Natural killer cell (primary cell): ENCODE data around the gene LAD1. TPM values are rescaled to one million over a fixed set of nuclear protein-coding genes. Genes with fewer than 3 reads are reported as not detected.

Source experiments
- ATAC-seq, 3 donors: fragments of 150-1000 bp in 2 of 3; fragments of 200-7000 bp in 1 of 3; cut with Tn5 transposase; 1 replicate in 1 of 3; 2 replicates in 2 of 3; pipeline ENCODE4 v1.10.0; 2021; ENCODE audit warnings: mild to moderate bottlenecking in 2 of 3, moderate library complexity in 2 of 3
- DNase-seq, 2 donors: peaks; one replicate each; pipeline versions ENCODE4 v3.0.0 to v3.0.0-alpha.2; 2013 to 2021; ENCODE audit warnings: mixed read lengths in 1 of 2
- H3K27ac ChIP-seq: one replicate; pipeline ENCODE4 v1.5.1; 2013; ENCODE audit warnings: mild to moderate bottlenecking, low read length
- H3K27me3 ChIP-seq: one replicate; pipeline ENCODE4 v1.6.1; 2013; ENCODE audit warnings: low read length; ENCODE audit not compliant: control insufficient read depth, insufficient read depth
- H3K36me3 ChIP-seq: one replicate; pipeline ENCODE4 v1.6.1; 2013; ENCODE audit warnings: low read length; ENCODE audit not compliant: control insufficient read depth, insufficient read depth
- H3K4me1 ChIP-seq: one replicate; pipeline ENCODE4 v1.6.1; 2013; ENCODE audit warnings: low read length; ENCODE audit not compliant: control insufficient read depth, insufficient read depth
- H3K4me3 ChIP-seq: one replicate; pipeline ENCODE4 v1.5.1; 2013; ENCODE audit warnings: low read length
- H3K9me3 ChIP-seq: one replicate; pipeline ENCODE4 v1.6.1; 2013; ENCODE audit warnings: low read length; ENCODE audit not compliant: control insufficient read depth, insufficient read depth
- H3K27ac Mint-ChIP-seq, 2 donors: one replicate each; pipeline ENCODE4 v1.8.0; 2022; ENCODE audit warnings: mild to moderate bottlenecking in 2 of 2, mixed read lengths in 2 of 2, moderate library complexity in 1 of 2
- H3K27me3 Mint-ChIP-seq, 2 donors: one replicate each; pipeline ENCODE4 v1.8.0; 2022; ENCODE audit warnings: low read depth in 2 of 2, mixed read lengths in 2 of 2
- H3K36me3 Mint-ChIP-seq: one replicate; pipeline ENCODE4 v1.8.0; 2022; ENCODE audit warnings: mixed read lengths
- H3K4me1 Mint-ChIP-seq, 2 donors: one replicate each; pipeline ENCODE4 v1.8.0; 2022; ENCODE audit warnings: mixed read lengths in 2 of 2
- H3K4me3 Mint-ChIP-seq: one replicate; pipeline ENCODE4 v1.8.0; 2022; ENCODE audit warnings: mild to moderate bottlenecking, moderate library complexity, mixed read lengths
- H3K9me3 Mint-ChIP-seq, 2 donors: one replicate each; pipeline ENCODE4 v1.8.0; 2022; ENCODE audit warnings: mixed read lengths in 2 of 2
- CTCF ChIP-seq: fragments of 200-600 bp; IDR thresholded peaks from one replicate; pipeline ENCODE4 v1.8.0; 2022; ENCODE audit warnings: antibody characterized with exemption
- WGBS: methylation state at CpG from one replicate; pipeline ENCODE4 v1.1.7; 2013; ENCODE audit warnings: missing lambda C conversion rate; ENCODE audit not compliant: insufficient coverage; 5-methylcytosine and 5-hydroxymethylcytosine counted together
- intact Hi-C: fragments of 100-400 bp; cut with micrococcal nuclease; formaldehyde crosslinking; loops from one replicate; pipeline ENCODE4 v1.14.2; 2022
- total RNA-seq, 4 donors: library from RNA; stranded (reverse); fragments of 120-200 nt in 1 of 4; gene quantifications; one replicate each; pipeline versions ENCODE4 v1.2.3 to v1.2.4, GENCODE V29; 2013 to 2022

The LAD1 gene
- total RNA-seq, 3 donors from 2014 or later (not counting 1 experiment from before 2014, with no cell fraction given), result 0.68 TPM; not detected in 2

GRCh38 chr1:201429736-201430501, 30.8 kb upstream of the LAD1 start:
- peak overlapping the region in 1 of 2 donors; percentile 5 for H3K27ac Mint-ChIP-seq
- DNase-seq (no peak), ATAC-seq (no peak)
- no peak overlapping the region for H3K4me3 Mint-ChIP-seq
- H3K36me3 ChIP-seq, result no peaks in the 10 kb centered on the region
- peaks cover 17% of the 10 kb centered on the region for H3K4me1 ChIP-seq
- peaks cover 13 to 15% of the 10 kb centered on the region in 2 donors for H3K27me3 Mint-ChIP-seq
- intact Hi-C loops, result no loop called here
- no peaks in the 10 kb centered on the region for H3K9me3 ChIP-seq
- peaks cover 4 to 22% of the 10 kb centered on the region in 2 donors for H3K4me1 Mint-ChIP-seq
- H3K27me3 ChIP-seq, result no peaks in the 10 kb centered on the region
- no peak overlapping the region for H3K27ac ChIP-seq
- WGBS, result 83% methylated on average over 18 of the region's 18 CpGs
- H3K9me3 Mint-ChIP-seq, result no peaks in the 10 kb centered on the region
- no peaks in the 10 kb centered on the region for H3K36me3 Mint-ChIP-seq
- no peak overlapping the region for H3K4me3 ChIP-seq
- no peak for TF ChIP-seq CTCF

- Histone ChIP-seq H3K4me1 (peaks cover 17% of the 10 kb centered on the region), H3K27me3 (no peaks in the 10 kb centered on the region), H3K27ac (no peak overlapping the region), H3K36me3 (no peaks in the 10 kb centered on the region), H3K9me3 (no peaks in the 10 kb centered on the region), H3K4me3 (no peak overlapping the region)
- no peak for ATAC-seq
- Mint-ChIP-seq H3K27me3 (peaks cover 13 to 15% of the 10 kb centered on the region in 2 donors), H3K4me3 (no peak overlapping the region), H3K27ac (no peak overlapping the region), H3K9me3 (no peaks in the 10 kb centered on the region), H3K4me1 (peaks cover 4 to 22% of the 10 kb centered on the region in 2 donors), H3K36me3 (no peaks in the 10 kb centered on the region)
- 46% methylated on average over 3 of the region's 6 CpGs for whole genome bisulfite sequencing
- TF ChIP-seq CTCF, result no peak
- DNase-seq, result no peak
- intact Hi-C loops, result no loop called here
These were observed 28.8 kb upstream of the LAD1 start for GRCh38 chr1:201427963-201428362.

- Histone ChIP-seq H3K36me3 (no peaks in the 10 kb centered on the region), H3K4me3 (no peak overlapping the region), H3K4me1 (peaks cover 17% of the 10 kb centered on the region), H3K27me3 (no peaks in the 10 kb centered on the region), H3K27ac (no peak overlapping the region), H3K9me3 (no peaks in the 10 kb centered on the region)
- peaks cover 13 to 15% of the 10 kb centered on the region in 2 donors for H3K27me3 Mint-ChIP-seq
- 28% methylated on average over 12 of the region's 15 CpGs for WGBS
- DNase-seq (no peak), ATAC-seq (peak in 2 of 3 donors; percentile 72)
- H3K4me3 Mint-ChIP-seq, result no peak overlapping the region
- peaks cover 4 to 22% of the 10 kb centered on the region in 2 donors for H3K4me1 Mint-ChIP-seq
- intact Hi-C loops, result no loop called here
- no peaks in the 10 kb centered on the region for H3K9me3 Mint-ChIP-seq
- H3K36me3 Mint-ChIP-seq, result no peaks in the 10 kb centered on the region
- H3K27ac Mint-ChIP-seq, result no peak overlapping the region
- TF ChIP-seq CTCF, result no peak
These were observed 27.6 kb upstream of the LAD1 start for GRCh38 chr1:201426479-201427310.
